ENCODE results near the gene PAPLN.

Gene PAPLN

DNA sequence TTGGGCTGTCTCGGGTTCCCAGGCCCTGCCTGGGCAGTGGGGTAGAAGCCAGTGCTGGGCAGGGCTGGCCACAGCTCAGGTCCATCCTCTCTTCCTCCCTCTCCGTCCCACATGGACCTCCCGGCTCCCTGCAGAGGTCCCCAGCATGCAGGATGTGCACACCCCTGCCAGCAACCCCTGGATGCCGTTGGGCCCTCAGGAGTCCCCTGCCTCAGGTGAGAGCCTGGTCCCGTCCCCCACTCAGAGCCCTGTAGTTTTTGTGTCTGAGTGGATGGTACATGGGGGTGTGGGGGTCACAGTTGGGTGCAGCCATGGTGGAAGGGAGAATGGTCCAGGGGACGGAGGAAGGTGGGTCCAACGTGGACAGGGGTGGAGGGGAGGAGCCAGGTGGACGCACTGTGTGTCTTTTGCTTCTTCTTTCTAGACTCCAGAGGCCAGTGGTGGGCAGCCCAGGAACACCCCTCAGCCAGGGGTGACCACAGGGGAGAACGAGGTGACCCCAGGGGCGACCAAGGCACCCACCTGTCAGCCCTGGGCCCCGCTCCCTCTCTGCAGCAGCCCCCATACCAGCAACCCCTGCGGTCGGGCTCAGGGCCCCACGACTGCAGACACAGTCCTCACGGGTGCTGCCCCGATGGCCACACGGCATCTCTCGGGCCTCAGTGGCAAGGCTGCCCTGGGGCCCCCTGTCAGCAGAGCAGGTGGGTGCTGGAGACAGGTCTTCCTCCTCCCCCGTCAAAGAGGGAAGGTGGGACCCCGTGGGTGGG lies 21.7 kb downstream of the PAPLN start:
- no peaks in the 10 kb centered on the region for H3K9me3 Mint-ChIP-seq
- H3K4me3 Mint-ChIP-seq: no peak overlapping the region
- peaks cover 6% of the 10 kb centered on the region for H3K27me3 Mint-ChIP-seq
- peak; percentile 26 for DNase-seq
- H3K4me1 Mint-ChIP-seq (ENCODE audit: low read depth): peaks cover 5% of the 10 kb centered on the region
- no peak overlapping the region for H3K27ac Mint-ChIP-seq
- H3K36me3 Mint-ChIP-seq (ENCODE audit: low read depth): no peaks in the 10 kb centered on the region

DNA sequence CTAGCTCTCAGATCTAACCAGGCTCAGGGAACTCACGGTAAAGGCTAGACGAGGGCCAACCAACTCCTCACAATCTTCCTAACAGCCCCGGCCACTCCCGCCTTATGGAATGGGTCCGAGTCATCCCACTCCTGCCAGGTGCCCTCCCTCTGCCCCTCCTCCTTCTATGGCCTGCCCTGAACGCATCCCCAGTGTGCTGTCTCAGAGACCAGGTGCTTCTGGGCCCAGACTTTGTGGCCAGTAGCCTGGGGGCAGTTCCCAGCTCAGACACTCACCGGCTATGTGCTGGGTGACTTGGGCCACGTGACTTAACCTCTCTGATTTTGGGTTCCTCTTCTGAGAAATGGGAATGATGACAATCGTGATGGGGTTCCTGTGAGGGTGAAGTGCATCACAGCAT lies 22.5 kb downstream of the PAPLN start:
- no peak for DNase-seq
- Mint-ChIP-seq H3K4me1 (ENCODE audit: low read depth) (peaks cover 5% of the 10 kb centered on the region), H3K27ac (no peak overlapping the region), H3K4me3 (no peak overlapping the region), H3K27me3 (peaks cover 9% of the 10 kb centered on the region), H3K9me3 (no peaks in the 10 kb centered on the region), H3K36me3 (ENCODE audit: low read depth) (no peaks in the 10 kb centered on the region)

DNA sequence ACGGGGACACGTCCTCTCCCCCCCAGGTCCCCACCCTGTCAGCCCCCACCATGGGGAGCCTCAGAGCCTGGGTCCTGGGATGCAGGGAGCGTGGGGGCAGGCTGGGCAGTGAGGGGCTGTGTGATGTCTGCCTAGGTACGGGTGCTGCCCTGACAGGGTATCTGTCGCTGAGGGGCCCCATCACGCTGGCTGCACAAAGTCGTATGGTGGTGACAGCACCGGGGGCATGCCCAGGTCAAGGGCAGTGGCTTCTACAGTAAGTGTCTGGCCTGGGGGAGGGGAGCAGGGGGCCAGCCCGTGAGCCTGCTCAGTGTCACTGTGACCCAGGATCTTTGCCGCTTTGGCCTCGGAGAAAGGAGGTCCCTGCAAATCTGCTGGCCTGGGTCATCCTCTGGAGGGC lies 23.3 kb downstream of the PAPLN start:
- Mint-ChIP-seq H3K4me3 (no peak overlapping the region), H3K36me3 (ENCODE audit: low read depth) (no peaks in the 10 kb centered on the region), H3K4me1 (ENCODE audit: low read depth) (peaks cover 5% of the 10 kb centered on the region), H3K9me3 (no peaks in the 10 kb centered on the region), H3K27ac (no peak overlapping the region), H3K27me3 (peaks cover 9% of the 10 kb centered on the region)
- peak; percentile 22 for DNase-seq

DNA sequence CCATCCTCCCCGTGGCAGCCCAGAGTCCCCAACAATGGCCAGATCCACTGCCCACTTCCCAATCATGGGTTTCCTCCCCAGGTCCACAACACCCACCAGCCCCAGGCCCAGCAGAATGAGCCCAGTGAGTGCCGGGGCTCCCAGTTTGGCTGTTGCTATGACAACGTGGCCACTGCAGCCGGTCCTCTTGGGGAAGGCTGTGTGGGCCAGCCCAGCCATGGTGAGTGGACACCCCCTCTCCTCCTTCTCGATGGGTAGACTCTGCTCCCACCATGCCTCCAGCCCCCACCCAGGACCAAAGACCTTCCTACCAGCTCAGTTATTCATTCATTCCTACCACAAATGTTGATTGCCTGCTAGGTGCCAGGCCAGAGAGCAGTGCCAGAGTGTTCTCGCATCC lies 23.8 kb downstream of the PAPLN start:
- Mint-ChIP-seq H3K4me1 (ENCODE audit: low read depth) (peaks cover 5% of the 10 kb centered on the region), H3K4me3 (no peak overlapping the region), H3K27ac (no peak overlapping the region)

DNA sequence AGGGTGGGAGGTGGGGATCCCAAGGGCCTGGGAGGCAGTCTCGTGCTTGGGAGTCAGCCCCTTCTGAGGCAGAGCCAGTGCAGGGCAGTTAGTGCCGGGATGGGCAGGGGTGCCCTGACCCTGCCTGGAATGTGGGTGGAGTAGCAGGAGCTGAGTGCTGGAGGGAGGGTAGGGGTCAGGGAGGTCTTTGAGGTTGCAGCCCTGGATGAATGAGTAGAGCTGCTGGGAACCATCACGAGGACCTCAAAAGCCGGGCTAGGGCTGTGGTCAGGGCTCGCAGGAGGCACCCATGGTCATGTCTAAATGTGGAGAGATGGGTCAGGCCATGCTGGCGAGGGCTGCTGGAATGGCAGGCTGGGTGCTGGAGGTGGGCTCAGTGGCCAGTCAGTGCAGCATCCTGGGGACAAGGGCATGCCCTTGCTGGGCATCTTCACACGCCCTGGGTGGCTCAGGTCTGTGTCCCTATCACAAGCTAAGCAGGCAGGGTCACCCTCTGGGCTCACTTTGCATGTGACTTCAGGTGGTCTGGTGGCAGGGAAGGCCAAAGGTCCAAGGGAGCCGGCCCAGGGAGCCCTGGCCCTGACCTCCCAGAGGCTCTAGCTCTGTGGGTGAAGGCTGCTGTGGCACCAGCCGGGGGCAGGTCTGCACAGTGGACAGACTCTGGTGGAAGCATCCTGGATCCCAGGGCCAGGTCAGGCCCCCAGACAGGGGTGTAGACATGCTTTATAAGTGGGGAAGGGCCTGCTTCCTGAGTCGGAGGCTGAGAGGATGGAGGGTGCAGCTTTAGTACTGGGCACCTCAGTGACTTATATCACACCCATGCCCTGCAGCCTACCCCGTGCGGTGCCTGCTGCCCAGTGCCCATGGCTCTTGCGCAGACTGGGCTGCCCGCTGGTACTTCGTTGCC lies 24.5 kb downstream of the PAPLN start:
- DNase-seq: peak; percentile 27
- H3K27me3 Mint-ChIP-seq: peaks cover 9% of the 10 kb centered on the region
- no peak overlapping the region for H3K4me3 Mint-ChIP-seq
- no peak overlapping the region for H3K27ac Mint-ChIP-seq
- no peaks in the 10 kb centered on the region for H3K9me3 Mint-ChIP-seq
- no peaks in the 10 kb centered on the region for H3K36me3 Mint-ChIP-seq (ENCODE audit: low read depth)
- H3K4me1 Mint-ChIP-seq (ENCODE audit: low read depth): peaks cover 5% of the 10 kb centered on the region

More for the DNA sequence above, 23.8 kb downstream of the PAPLN start:
- peak; percentile 27 for DNase-seq
- Mint-ChIP-seq H3K9me3 (no peaks in the 10 kb centered on the region), H3K36me3 (ENCODE audit: low read depth) (no peaks in the 10 kb centered on the region), H3K27me3 (peaks cover 9% of the 10 kb centered on the region)

DNA sequence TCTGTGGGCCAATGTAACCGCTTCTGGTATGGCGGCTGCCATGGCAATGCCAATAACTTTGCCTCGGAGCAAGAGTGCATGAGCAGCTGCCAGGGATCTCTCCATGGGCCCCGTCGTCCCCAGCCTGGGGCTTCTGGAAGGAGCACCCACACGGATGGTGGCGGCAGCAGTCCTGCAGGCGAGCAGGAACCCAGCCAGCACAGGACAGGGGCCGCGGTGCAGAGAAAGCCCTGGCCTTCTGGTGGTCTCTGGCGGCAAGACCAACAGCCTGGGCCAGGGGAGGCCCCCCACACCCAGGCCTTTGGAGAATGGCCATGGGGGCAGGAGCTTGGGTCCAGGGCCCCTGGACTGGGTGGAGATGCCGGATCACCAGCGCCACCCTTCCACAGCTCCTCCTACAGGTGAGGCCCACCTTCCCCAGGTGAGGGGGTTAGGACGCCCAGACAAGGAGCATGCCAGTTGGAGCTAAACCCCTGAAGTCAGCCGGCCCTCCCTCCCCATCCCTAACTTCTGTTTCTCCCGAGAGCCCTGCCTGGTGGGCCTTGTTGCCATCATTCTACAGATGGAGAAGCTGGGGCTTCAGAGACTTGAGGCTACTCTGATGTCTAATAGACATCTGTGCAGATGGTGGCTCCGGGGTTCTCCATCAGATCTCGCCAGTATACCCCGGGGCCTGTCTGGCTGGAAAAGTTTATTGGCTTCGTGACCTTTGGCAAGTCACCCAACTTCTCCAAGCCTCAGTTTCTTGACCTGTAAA lies 25.3 kb downstream of the PAPLN start:
- DNase-seq: no peak
- H3K4me3 Mint-ChIP-seq: no peak overlapping the region
- H3K27me3 Mint-ChIP-seq: peaks cover 9% of the 10 kb centered on the region
- peaks cover 5% of the 10 kb centered on the region for H3K4me1 Mint-ChIP-seq (ENCODE audit: low read depth)
- no peaks in the 10 kb centered on the region for H3K9me3 Mint-ChIP-seq
- H3K36me3 Mint-ChIP-seq (ENCODE audit: low read depth): no peaks in the 10 kb centered on the region
- H3K27ac Mint-ChIP-seq: no peak overlapping the region

- no peak for DNase-seq
- H3K36me3 Mint-ChIP-seq (ENCODE audit: low read depth): no peaks in the 10 kb centered on the region
- H3K4me1 Mint-ChIP-seq (ENCODE audit: low read depth): no peaks in the 10 kb centered on the region
- peaks cover 9% of the 10 kb centered on the region for H3K27me3 Mint-ChIP-seq
- no peak overlapping the region for H3K27ac Mint-ChIP-seq
- H3K9me3 Mint-ChIP-seq: no peaks in the 10 kb centered on the region
- H3K4me3 Mint-ChIP-seq: no peak overlapping the region
Observed at GRCh38 chr14:73263606-73264005, 26.3 kb downstream of the PAPLN start.

DNA sequence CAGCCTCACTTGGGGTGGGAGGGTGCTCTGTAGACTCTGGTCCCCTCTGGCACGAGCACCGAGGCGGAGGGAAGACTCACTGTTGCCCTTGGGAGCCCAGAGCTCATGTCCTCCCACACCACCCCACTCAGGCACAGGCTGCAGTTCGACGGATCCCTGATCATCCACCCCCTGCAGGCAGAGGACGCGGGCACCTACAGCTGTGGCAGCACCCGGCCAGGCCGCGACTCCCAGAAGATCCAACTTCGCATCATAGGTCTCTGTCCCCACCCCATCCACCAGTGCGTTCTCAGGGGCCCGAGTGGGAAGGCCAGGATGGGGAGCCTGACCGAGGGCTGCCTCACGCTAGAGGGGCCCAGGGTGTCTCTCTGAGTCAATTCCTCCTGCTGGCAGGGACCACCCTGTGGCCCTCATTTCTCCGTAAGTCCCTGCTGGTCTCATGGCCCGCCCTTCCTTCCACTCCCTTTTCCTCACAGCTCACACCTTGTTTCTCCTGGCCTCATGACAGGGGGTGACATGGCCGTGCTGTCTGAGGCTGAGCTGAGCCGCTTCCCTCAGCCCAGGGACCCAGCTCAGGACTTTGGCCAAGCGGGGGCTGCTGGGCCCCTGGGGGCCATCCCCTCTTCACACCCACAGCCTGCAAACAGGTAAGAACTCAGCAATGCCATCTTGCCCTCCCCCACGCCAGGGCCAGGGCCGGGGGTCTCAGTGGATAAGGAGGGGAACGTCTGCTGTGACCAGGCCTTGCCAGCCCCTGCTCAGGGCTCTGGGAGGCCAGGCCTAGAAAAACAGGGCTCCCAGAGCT lies 27.0 kb downstream of the PAPLN start:
- H3K4me3 Mint-ChIP-seq: no peak overlapping the region
- peaks cover 15% of the 10 kb centered on the region for H3K27me3 Mint-ChIP-seq
- no peaks in the 10 kb centered on the region for H3K36me3 Mint-ChIP-seq (ENCODE audit: low read depth)
- no peak for DNase-seq
- no peaks in the 10 kb centered on the region for H3K9me3 Mint-ChIP-seq
- H3K4me1 Mint-ChIP-seq (ENCODE audit: low read depth): no peaks in the 10 kb centered on the region
- no peak overlapping the region for H3K27ac Mint-ChIP-seq

DNA sequence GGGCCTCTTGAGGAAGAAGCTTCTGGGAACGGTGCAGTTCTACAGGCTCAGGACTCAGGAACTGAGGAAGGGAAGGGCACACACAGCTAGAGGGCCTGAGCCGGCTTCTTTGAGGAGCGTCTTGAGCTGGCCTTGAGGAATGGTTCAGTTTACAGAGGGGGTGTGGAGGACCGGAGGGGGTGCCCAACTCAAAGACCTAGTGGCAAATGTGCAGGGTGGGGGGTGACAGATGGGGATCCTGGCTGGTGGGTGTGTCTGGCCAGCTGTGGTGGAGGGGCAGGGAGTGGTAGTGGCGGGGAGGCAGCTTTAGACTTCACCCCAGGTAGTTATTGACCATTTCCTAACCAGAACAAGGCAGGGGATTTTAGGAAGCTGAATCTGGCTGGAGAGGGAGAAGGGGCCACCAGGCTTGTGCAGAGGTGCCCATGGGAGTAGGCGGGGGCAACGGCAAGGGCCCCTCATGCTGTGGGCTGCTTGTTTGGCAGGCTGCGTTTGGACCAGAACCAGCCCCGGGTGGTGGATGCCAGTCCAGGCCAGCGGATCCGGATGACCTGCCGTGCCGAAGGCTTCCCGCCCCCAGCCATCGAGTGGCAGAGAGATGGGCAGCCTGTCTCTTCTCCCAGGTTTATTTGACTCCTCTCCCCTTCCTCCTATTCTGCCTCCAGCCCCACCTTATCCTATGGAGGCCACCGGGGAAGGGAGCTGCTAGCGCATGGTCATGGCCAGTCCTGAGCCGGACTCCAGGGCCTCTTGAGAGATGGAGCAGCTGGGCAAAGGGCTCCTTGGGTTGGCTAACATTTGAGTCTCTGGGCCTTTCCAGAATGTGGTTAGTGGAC lies 27.8 kb downstream of the PAPLN start:
- Mint-ChIP-seq H3K36me3 (ENCODE audit: low read depth) (no peaks in the 10 kb centered on the region), H3K4me3 (no peak overlapping the region), H3K9me3 (no peaks in the 10 kb centered on the region), H3K4me1 (ENCODE audit: low read depth) (peaks cover 4% of the 10 kb centered on the region), H3K27me3 (peaks cover 19% of the 10 kb centered on the region), H3K27ac (no peak overlapping the region)
- no peak for DNase-seq

GRCh38 chr14:73265721-73266046 lies 28.4 kb downstream of the PAPLN start:
- Mint-ChIP-seq H3K9me3 (no peaks in the 10 kb centered on the region), H3K4me1 (ENCODE audit: low read depth) (peaks cover 10% of the 10 kb centered on the region), H3K27ac (no peak overlapping the region), H3K27me3 (peaks cover 24% of the 10 kb centered on the region), H3K36me3 (ENCODE audit: low read depth) (no peaks in the 10 kb centered on the region), H3K4me3 (no peak overlapping the region)
- no peak for DNase-seq

GRCh38 chr14:73266317-73266716 lies 29.0 kb downstream of the PAPLN start:
- H3K9me3 Mint-ChIP-seq: no peaks in the 10 kb centered on the region
- DNase-seq: no peak
- H3K27ac Mint-ChIP-seq: no peak overlapping the region
- H3K27me3 Mint-ChIP-seq: peaks cover 24% of the 10 kb centered on the region
- H3K36me3 Mint-ChIP-seq (ENCODE audit: low read depth): no peaks in the 10 kb centered on the region
- no peak overlapping the region for H3K4me3 Mint-ChIP-seq
- peaks cover 12% of the 10 kb centered on the region for H3K4me1 Mint-ChIP-seq (ENCODE audit: low read depth)

DNA sequence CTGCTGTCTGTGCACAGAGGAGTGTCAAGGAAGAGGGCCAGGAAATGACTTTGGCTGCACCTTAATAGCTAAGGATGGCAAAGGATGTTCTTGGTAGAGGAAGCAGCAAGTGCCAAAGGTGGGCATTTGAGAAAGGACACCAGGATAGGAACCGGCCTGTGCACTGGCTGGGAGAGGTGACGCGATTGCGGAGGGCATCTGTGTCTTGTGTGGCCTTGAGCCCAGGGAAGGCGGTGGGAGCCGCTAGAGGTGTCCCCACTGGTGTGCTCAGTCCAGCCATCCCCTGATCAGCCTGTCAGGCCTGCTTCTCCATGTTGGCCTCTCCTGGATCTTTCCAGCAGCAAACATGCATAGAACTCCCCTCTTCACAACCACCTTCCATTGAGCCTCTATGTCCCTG lies 30.2 kb downstream of the PAPLN start:
- Mint-ChIP-seq H3K4me3 (no peak overlapping the region), H3K4me1 (ENCODE audit: low read depth) (peaks cover 12% of the 10 kb centered on the region), H3K36me3 (ENCODE audit: low read depth) (no peaks in the 10 kb centered on the region), H3K27me3 (peaks cover 24% of the 10 kb centered on the region), H3K27ac (no peak overlapping the region), H3K9me3 (no peaks in the 10 kb centered on the region)
- DNase-seq: no peak

- Mint-ChIP-seq H3K36me3 (ENCODE audit: low read depth) (peaks cover 10% of the 10 kb centered on the region), H3K9me3 (no peaks in the 10 kb centered on the region), H3K4me1 (ENCODE audit: low read depth) (peaks cover 12% of the 10 kb centered on the region), H3K4me3 (peak overlapping the region; percentile 47), H3K27ac (peak overlapping the region; percentile 54), H3K27me3 (peaks cover 17% of the 10 kb centered on the region)
- peak; percentile 37 for DNase-seq
Observed at GRCh38 chr14:73269729-73270531, 32.6 kb downstream of the PAPLN start.
